ENCODE results near the gene USP17L27. TPM values are rescaled to one million over a fixed set of nuclear protein-coding genes. Genes with fewer than 3 reads are reported as not detected.

USP17L27 gene, protein sequence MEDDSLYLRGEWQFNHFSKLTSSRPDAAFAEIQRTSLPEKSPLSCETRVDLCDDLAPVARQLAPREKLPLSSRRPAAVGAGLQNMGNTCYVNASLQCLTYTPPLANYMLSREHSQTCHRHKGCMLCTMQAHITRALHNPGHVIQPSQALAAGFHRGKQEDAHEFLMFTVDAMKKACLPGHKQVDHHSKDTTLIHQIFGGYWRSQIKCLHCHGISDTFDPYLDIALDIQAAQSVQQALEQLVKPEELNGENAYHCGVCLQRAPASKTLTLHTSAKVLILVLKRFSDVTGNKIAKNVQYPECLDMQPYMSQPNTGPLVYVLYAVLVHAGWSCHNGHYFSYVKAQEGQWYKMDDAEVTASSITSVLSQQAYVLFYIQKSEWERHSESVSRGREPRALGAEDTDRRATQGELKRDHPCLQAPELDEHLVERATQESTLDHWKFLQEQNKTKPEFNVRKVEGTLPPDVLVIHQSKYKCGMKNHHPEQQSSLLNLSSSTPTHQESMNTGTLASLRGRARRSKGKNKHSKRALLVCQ
- total RNA-seq: not detected

DNA sequence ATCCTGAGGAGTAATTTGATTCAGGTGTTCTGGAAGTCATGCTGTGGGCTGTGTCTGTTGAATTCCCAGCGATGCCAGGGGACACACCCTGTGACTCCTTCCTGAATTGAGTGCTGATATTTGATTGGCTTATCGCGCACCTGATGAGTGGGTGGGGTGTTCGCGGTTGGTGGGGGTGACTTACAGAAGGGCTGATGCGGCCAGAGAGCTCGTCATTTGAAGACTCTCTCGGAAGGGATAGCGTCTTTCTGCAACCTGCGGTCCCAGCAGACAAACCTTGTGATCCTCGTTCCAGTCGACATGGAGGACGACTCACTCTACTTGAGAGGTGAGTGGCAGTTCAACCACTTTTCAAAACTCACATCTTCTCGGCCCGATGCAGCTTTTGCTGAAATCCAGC, at the start of gene USP17L27:
USP17L27 (plus strand) TSS at position 301 of the 400 bp plus-strand sequence; CDS start at position 301, 0 bp downstream.

DNA sequence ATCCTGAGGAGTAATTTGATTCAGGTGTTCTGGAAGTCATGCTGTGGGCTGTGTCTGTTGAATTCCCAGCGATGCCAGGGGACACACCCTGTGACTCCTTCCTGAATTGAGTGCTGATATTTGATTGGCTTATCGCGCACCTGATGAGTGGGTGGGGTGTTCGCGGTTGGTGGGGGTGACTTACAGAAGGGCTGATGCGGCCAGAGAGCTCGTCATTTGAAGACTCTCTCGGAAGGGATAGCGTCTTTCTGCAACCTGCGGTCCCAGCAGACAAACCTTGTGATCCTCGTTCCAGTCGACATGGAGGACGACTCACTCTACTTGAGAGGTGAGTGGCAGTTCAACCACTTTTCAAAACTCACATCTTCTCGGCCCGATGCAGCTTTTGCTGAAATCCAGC, 19.1 kb upstream of the USP17L27 start, which contains the start of gene USP17L24:
USP17L24 (plus strand) TSS at position 301 of the 400 bp plus-strand sequence; CDS start at position 301, 0 bp downstream.

DNA sequence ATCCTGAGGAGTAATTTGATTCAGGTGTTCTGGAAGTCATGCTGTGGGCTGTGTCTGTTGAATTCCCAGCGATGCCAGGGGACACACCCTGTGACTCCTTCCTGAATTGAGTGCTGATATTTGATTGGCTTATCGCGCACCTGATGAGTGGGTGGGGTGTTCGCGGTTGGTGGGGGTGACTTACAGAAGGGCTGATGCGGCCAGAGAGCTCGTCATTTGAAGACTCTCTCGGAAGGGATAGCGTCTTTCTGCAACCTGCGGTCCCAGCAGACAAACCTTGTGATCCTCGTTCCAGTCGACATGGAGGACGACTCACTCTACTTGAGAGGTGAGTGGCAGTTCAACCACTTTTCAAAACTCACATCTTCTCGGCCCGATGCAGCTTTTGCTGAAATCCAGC, 14.3 kb upstream of the USP17L27 start, which contains the start of gene USP17L25:
USP17L25 (plus strand) TSS at position 301 of the 400 bp plus-strand sequence; CDS start at position 301, 0 bp downstream.

DNA sequence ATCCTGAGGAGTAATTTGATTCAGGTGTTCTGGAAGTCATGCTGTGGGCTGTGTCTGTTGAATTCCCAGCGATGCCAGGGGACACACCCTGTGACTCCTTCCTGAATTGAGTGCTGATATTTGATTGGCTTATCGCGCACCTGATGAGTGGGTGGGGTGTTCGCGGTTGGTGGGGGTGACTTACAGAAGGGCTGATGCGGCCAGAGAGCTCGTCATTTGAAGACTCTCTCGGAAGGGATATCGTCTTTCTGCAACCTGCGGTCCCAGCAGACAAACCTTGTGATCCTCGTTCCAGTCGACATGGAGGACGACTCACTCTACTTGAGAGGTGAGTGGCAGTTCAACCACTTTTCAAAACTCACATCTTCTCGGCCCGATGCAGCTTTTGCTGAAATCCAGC, 9.6 kb upstream of the USP17L27 start, which contains the start of gene USP17L26:
USP17L26 (plus strand) TSS at position 301 of the 400 bp plus-strand sequence; CDS start at position 301, 0 bp downstream.

DNA sequence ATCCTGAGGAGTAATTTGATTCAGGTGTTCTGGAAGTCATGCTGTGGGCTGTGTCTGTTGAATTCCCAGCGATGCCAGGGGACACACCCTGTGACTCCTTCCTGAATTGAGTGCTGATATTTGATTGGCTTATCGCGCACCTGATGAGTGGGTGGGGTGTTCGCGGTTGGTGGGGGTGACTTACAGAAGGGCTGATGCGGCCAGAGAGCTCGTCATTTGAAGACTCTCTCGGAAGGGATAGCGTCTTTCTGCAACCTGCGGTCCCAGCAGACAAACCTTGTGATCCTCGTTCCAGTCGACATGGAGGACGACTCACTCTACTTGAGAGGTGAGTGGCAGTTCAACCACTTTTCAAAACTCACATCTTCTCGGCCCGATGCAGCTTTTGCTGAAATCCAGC, 4.8 kb upstream of the USP17L27 start, which contains the start of gene USP17L5:
USP17L5 (plus strand) TSS at position 301 of the 400 bp plus-strand sequence; CDS start at position 301, 0 bp downstream.

DNA sequence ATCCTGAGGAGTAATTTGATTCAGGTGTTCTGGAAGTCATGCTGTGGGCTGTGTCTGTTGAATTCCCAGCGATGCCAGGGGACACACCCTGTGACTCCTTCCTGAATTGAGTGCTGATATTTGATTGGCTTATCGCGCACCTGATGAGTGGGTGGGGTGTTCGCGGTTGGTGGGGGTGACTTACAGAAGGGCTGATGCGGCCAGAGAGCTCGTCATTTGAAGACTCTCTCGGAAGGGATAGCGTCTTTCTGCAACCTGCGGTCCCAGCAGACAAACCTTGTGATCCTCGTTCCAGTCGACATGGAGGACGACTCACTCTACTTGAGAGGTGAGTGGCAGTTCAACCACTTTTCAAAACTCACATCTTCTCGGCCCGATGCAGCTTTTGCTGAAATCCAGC, 4.6 kb downstream of the USP17L27 start, which contains the start of gene USP17L28:
USP17L28 (plus strand) TSS at position 301 of the 400 bp plus-strand sequence; CDS start at position 301, 0 bp downstream.

DNA sequence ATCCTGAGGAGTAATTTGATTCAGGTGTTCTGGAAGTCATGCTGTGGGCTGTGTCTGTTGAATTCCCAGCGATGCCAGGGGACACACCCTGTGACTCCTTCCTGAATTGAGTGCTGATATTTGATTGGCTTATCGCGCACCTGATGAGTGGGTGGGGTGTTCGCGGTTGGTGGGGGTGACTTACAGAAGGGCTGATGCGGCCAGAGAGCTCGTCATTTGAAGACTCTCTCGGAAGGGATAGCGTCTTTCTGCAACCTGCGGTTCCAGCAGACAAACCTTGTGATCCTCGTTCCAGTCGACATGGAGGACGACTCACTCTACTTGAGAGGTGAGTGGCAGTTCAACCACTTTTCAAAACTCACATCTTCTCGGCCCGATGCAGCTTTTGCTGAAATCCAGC, 9.4 kb downstream of the USP17L27 start, which contains the start of gene USP17L29:
USP17L29 (plus strand) TSS at position 301 of the 400 bp plus-strand sequence; CDS start at position 301, 0 bp downstream.

DNA sequence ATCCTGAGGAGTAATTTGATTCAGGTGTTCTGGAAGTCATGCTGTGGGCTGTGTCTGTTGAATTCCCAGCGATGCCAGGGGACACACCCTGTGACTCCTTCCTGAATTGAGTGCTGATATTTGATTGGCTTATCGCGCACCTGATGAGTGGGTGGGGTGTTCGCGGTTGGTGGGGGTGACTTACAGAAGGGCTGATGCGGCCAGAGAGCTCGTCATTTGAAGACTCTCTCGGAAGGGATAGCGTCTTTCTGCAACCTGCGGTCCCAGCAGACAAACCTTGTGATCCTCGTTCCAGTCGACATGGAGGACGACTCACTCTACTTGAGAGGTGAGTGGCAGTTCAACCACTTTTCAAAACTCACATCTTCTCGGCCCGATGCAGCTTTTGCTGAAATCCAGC, 18.9 kb downstream of the USP17L27 start, which contains the start of gene USP17L30:
USP17L30 (plus strand) TSS at position 301 of the 400 bp plus-strand sequence; CDS start at position 301, 0 bp downstream.

Other genes with a start within 250 kb of the USP17L27 start
- gene FAM90A26, start 173.7 kb upstream of the USP17L27 start, total RNA-seq: not detected
- gene USP17L10, start 133.5 kb upstream of the USP17L27 start, total RNA-seq: not detected
- not detected for gene USP17L11, start 128.7 kb upstream of the USP17L27 start, total RNA-seq
- not detected for gene USP17L12, start 124.0 kb upstream of the USP17L27 start, total RNA-seq
- gene USP17L13, start 119.3 kb upstream of the USP17L27 start, total RNA-seq: not detected
- not detected for gene USP17L15, start 109.8 kb upstream of the USP17L27 start, total RNA-seq
- gene USP17L17, start 100.3 kb upstream of the USP17L27 start, total RNA-seq: not detected
- not detected for gene USP17L18, start 95.5 kb upstream of the USP17L27 start, total RNA-seq
- not detected for gene USP17L19, start 90.8 kb upstream of the USP17L27 start, total RNA-seq
- not detected for gene USP17L20, start 86.0 kb upstream of the USP17L27 start, total RNA-seq
- gene USP17L21, start 81.3 kb upstream of the USP17L27 start, total RNA-seq: not detected
- gene USP17L22, start 76.5 kb upstream of the USP17L27 start, total RNA-seq: not detected
- gene USP17L24, start 19.0 kb upstream of the USP17L27 start, total RNA-seq: not detected
- not detected for gene USP17L25, start 14.2 kb upstream of the USP17L27 start, total RNA-seq
- gene USP17L26, start 9.5 kb upstream of the USP17L27 start, total RNA-seq: not detected
- gene USP17L5, start 4.7 kb upstream of the USP17L27 start, total RNA-seq: not detected
- gene USP17L28, start 4.7 kb downstream of the USP17L27 start, total RNA-seq: not detected
- gene USP17L29, start 9.5 kb downstream of the USP17L27 start, total RNA-seq: not detected
- not detected for gene USP17L30, start 19.0 kb downstream of the USP17L27 start, total RNA-seq
- not detected for gene DEFB131A, start 100.3 kb downstream of the USP17L27 start, total RNA-seq

Measured in diencephalon (tissue), 1 donor.